Activated CD8-positive, alpha-beta T cell treated with anti-CD3 and anti-CD28 coated beads, Interleukin-2, amount 10 ng/mL, durations not matched to agents 7 days and 5 days (primary cell): ENCODE measurements around the gene NUTM2B. TPM values are rescaled to one million over a fixed set of nuclear protein-coding genes. Genes with fewer than 3 reads are reported as not detected.
"Not testable (repeated sequence)": the region's sequence is repeated elsewhere in the genome, so short reads cannot be mapped to it uniquely, and the experiment has no call there.

ENCODE experiments used
- ATAC-seq: fragments of 150-1000 bp; cut with Tn5 transposase; one replicate; pipeline ENCODE4 v1.10.0; 2021; ENCODE audit warnings: moderate library complexity
- CTCF ChIA-PET: fragments of 350-600 bp; sonication (Branson Sonifier 250); formaldehyde crosslinking; loops from one replicate; lab custom pipeline; 2021; ENCODE audit warnings: antibody characterized with exemption; lab: Charles Lee
- POLR2A ChIA-PET: fragments of 350-600 bp; sonication (Branson Sonifier 250); formaldehyde crosslinking; loops from one replicate; lab custom pipeline; 2021; ENCODE audit warnings: antibody characterized with exemption; lab: Charles Lee
- DNase-seq: peaks from one replicate; pipeline ENCODE4 v3.0.0-alpha.2; 2020
- H3K27ac Mint-ChIP-seq: one replicate; pipeline ENCODE4 v1.8.0; 2021; ENCODE audit warnings: mild to moderate bottlenecking, mixed read lengths
- H3K27me3 Mint-ChIP-seq: one replicate; pipeline ENCODE4 v1.8.0; 2021; ENCODE audit warnings: low read depth, mixed read lengths
- H3K36me3 Mint-ChIP-seq: one replicate; pipeline ENCODE4 v1.8.0; 2021; ENCODE audit warnings: low read depth, mixed read lengths
- H3K4me1 Mint-ChIP-seq: one replicate; pipeline ENCODE4 v1.8.0; 2021; ENCODE audit warnings: low read depth, mixed read lengths
- H3K4me3 Mint-ChIP-seq: one replicate; pipeline ENCODE4 v1.8.0; 2021; ENCODE audit warnings: mild to moderate bottlenecking, mixed read lengths
- H3K9me3 Mint-ChIP-seq: one replicate; pipeline ENCODE4 v1.8.0; 2022; ENCODE audit warnings: mixed read lengths; ENCODE audit not compliant: insufficient read depth
- total RNA-seq, 2 experiments: library from RNA; stranded (reverse); gene quantifications; one replicate each; pipeline ENCODE4 v1.2.3, GENCODE V29; 2021

Gene NUTM2B
- total RNA-seq, 2 experiments from 2014 or later = 0.87 to 1.4 TPM

GRCh38 chr10:79696596-79696995 lies 6.4 kb upstream of the NUTM2B start:
- H3K36me3 Mint-ChIP-seq, ATAC-seq, H3K9me3 Mint-ChIP-seq, H3K4me3 Mint-ChIP-seq, CTCF ChIA-PET, H3K27ac Mint-ChIP-seq, H3K27me3 Mint-ChIP-seq, POLR2A ChIA-PET, DNase-seq: not testable (repeated sequence)
- H3K4me1 Mint-ChIP-seq = peaks cover 11% of the 10 kb centered on the region

GRCh38 chr10:79697141-79697540 lies 5.9 kb upstream of the NUTM2B start:
- H3K36me3 Mint-ChIP-seq, POLR2A ChIA-PET, H3K4me3 Mint-ChIP-seq, H3K9me3 Mint-ChIP-seq, CTCF ChIA-PET, H3K27me3 Mint-ChIP-seq, H3K27ac Mint-ChIP-seq, DNase-seq: not testable (repeated sequence)
- peak; percentile 55 for ATAC-seq
- peaks cover 11% of the 10 kb centered on the region for H3K4me1 Mint-ChIP-seq

GRCh38 chr10:79700381-79700944 lies 2.6 kb upstream of the NUTM2B start:
- ATAC-seq, POLR2A ChIA-PET, H3K27ac Mint-ChIP-seq, DNase-seq, H3K36me3 Mint-ChIP-seq, H3K4me3 Mint-ChIP-seq, H3K4me1 Mint-ChIP-seq, H3K9me3 Mint-ChIP-seq, CTCF ChIA-PET, H3K27me3 Mint-ChIP-seq: not testable (repeated sequence)

GRCh38 chr10:79707017-79707416 lies 4.0 kb downstream of the NUTM2B start:
- POLR2A ChIA-PET, H3K9me3 Mint-ChIP-seq, CTCF ChIA-PET, H3K27me3 Mint-ChIP-seq, ATAC-seq, H3K4me1 Mint-ChIP-seq, H3K36me3 Mint-ChIP-seq, H3K4me3 Mint-ChIP-seq, DNase-seq, H3K27ac Mint-ChIP-seq: not testable (repeated sequence)

- H3K9me3 Mint-ChIP-seq, H3K36me3 Mint-ChIP-seq, H3K4me1 Mint-ChIP-seq, CTCF ChIA-PET, H3K27me3 Mint-ChIP-seq, POLR2A ChIA-PET, H3K27ac Mint-ChIP-seq, ATAC-seq, H3K4me3 Mint-ChIP-seq, DNase-seq: not testable (repeated sequence)
Observed at GRCh38 chr10:79714976-79715375, 11.9 kb downstream of the NUTM2B start.

GRCh38 chr10:79716917-79717579 lies 14.0 kb downstream of the NUTM2B start:
- H3K9me3 Mint-ChIP-seq = not testable (repeated sequence)

GRCh38 chr10:79720000-79720399 lies 17.0 kb downstream of the NUTM2B start:
- CTCF ChIA-PET, H3K4me1 Mint-ChIP-seq, DNase-seq, H3K27me3 Mint-ChIP-seq, H3K36me3 Mint-ChIP-seq, ATAC-seq, H3K4me3 Mint-ChIP-seq, H3K9me3 Mint-ChIP-seq, POLR2A ChIA-PET, H3K27ac Mint-ChIP-seq: not testable (repeated sequence)

More at GRCh38 chr10:79716917-79717579, 14.0 kb downstream of the NUTM2B start:
- H3K27me3 Mint-ChIP-seq, CTCF ChIA-PET, POLR2A ChIA-PET, DNase-seq, H3K36me3 Mint-ChIP-seq, H3K27ac Mint-ChIP-seq, H3K4me1 Mint-ChIP-seq, ATAC-seq, H3K4me3 Mint-ChIP-seq: not testable (repeated sequence)

- ATAC-seq, H3K27ac Mint-ChIP-seq, H3K4me1 Mint-ChIP-seq: not testable (repeated sequence)
Observed at GRCh38 chr10:79726620-79727019, 23.6 kb downstream of the NUTM2B start.

GRCh38 chr10:79744844-79745243 lies 41.8 kb downstream of the NUTM2B start:
- POLR2A ChIA-PET, H3K9me3 Mint-ChIP-seq, DNase-seq, H3K27me3 Mint-ChIP-seq, H3K4me1 Mint-ChIP-seq, H3K4me3 Mint-ChIP-seq, H3K27ac Mint-ChIP-seq, H3K36me3 Mint-ChIP-seq, CTCF ChIA-PET, ATAC-seq: not testable (repeated sequence)

More at GRCh38 chr10:79726620-79727019, 23.6 kb downstream of the NUTM2B start:
- POLR2A ChIA-PET, DNase-seq, H3K4me3 Mint-ChIP-seq, H3K36me3 Mint-ChIP-seq, H3K27me3 Mint-ChIP-seq, H3K9me3 Mint-ChIP-seq, CTCF ChIA-PET: not testable (repeated sequence)

GRCh38 chr10:79748510-79748909 lies 45.5 kb downstream of the NUTM2B start:
- H3K27me3 Mint-ChIP-seq, DNase-seq, H3K4me3 Mint-ChIP-seq, CTCF ChIA-PET, POLR2A ChIA-PET, H3K27ac Mint-ChIP-seq, H3K4me1 Mint-ChIP-seq, H3K9me3 Mint-ChIP-seq, ATAC-seq: not testable (repeated sequence)
- H3K36me3 Mint-ChIP-seq = peaks cover 10% of the 10 kb centered on the region

- ATAC-seq, DNase-seq, H3K9me3 Mint-ChIP-seq, CTCF ChIA-PET, H3K4me1 Mint-ChIP-seq, H3K27me3 Mint-ChIP-seq, H3K36me3 Mint-ChIP-seq, H3K4me3 Mint-ChIP-seq, H3K27ac Mint-ChIP-seq, POLR2A ChIA-PET: not testable (repeated sequence)
Observed at GRCh38 chr10:79753601-79754000, 50.6 kb downstream of the NUTM2B start.

GRCh38 chr10:79758297-79758993 lies 55.4 kb downstream of the NUTM2B start:
- H3K4me3 Mint-ChIP-seq, H3K27me3 Mint-ChIP-seq, DNase-seq, CTCF ChIA-PET, H3K4me1 Mint-ChIP-seq, H3K9me3 Mint-ChIP-seq, H3K36me3 Mint-ChIP-seq, H3K27ac Mint-ChIP-seq, ATAC-seq, POLR2A ChIA-PET: not testable (repeated sequence)
